OCI-LY1 (cell line): Measurements from ENCODE around the gene ATG9B.

Experiments used
- H2AFZ ChIP-seq: fragments of 200-600 bp; sonication (generic), shearing (Covaris generic); 2 replicates; pipeline ENCODE4 v1.6.0; 2014; ENCODE audit warnings: antibody characterized with exemption, mild to moderate bottlenecking, low read length
- H3F3A ChIP-seq: fragments of 200-600 bp; sonication (generic), shearing (Covaris generic); 2 replicates; pipeline ENCODE4 v1.6.0; 2014; ENCODE audit warnings: mild to moderate bottlenecking, antibody characterized with exemption, low read length, moderate library complexity; ENCODE audit not compliant: insufficient read depth
- H3K27ac ChIP-seq: fragments of 200-600 bp; sonication (generic); 2 replicates; pipeline ENCODE4 v1.5.1; 2014; ENCODE audit warnings: low read length, mixed run types, mild to moderate bottlenecking, low read depth; ENCODE audit not compliant: poor library complexity, severe bottlenecking
- H3K27me3 ChIP-seq: fragments of 200-600 bp; sonication (generic); 2 replicates; pipeline ENCODE4 v1.6.0; 2014; ENCODE audit warnings: antibody characterized with exemption, mild to moderate bottlenecking, low read length, moderate library complexity; ENCODE audit not compliant: insufficient read depth
- H3K36me3 ChIP-seq: fragments of 200-600 bp; sonication (generic); 2 replicates; pipeline ENCODE4 v1.6.1; 2014; ENCODE audit warnings: mild to moderate bottlenecking, antibody characterized with exemption, low read length, moderate library complexity, mixed read lengths; ENCODE audit not compliant: insufficient read depth
- H3K4me1 ChIP-seq: fragments of 200-600 bp; sonication (generic); 2 replicates; pipeline ENCODE4 v1.5.1; 2014; ENCODE audit warnings: mild to moderate bottlenecking, low read length, moderate library complexity; ENCODE audit not compliant: insufficient read depth, severe bottlenecking
- H3K4me2 ChIP-seq: fragments of 200-600 bp; sonication (generic), shearing (Covaris generic); 2 replicates; pipeline ENCODE4 v1.6.1; 2014; ENCODE audit warnings: low read length
- H3K4me3 ChIP-seq: fragments of 200-600 bp; sonication (generic); 2 replicates; pipeline ENCODE4 v1.5.1; 2014; ENCODE audit warnings: low read length, low read depth, mild to moderate bottlenecking, mixed read lengths; ENCODE audit not compliant: poor library complexity, severe bottlenecking
- H3K79me2 ChIP-seq: fragments of 200-600 bp; shearing (Covaris generic); 2 replicates; pipeline ENCODE4 v1.6.1; 2016; ENCODE audit warnings: mixed run types, low read length, mixed read lengths; ENCODE audit not compliant: insufficient read depth
- H3K9ac ChIP-seq: fragments of 200-600 bp; sonication (generic), shearing (Covaris generic); 2 replicates; pipeline ENCODE4 v1.6.1; 2014; ENCODE audit warnings: mild to moderate bottlenecking, low read length, mixed read lengths
- H3K9me2 ChIP-seq: fragments of 200-600 bp; sonication (generic), shearing (Covaris generic); 2 replicates; pipeline ENCODE4 v1.6.1; 2014; ENCODE audit warnings: low read depth, mild to moderate bottlenecking, low read length, mixed read lengths
- H3K9me3 ChIP-seq: fragments of 200-600 bp; shearing (Covaris generic); 2 replicates; pipeline ENCODE4 v1.6.1; 2014; ENCODE audit warnings: low read length, mixed read lengths
- H4K20me1 ChIP-seq: fragments of 200-600 bp; sonication (generic), shearing (Covaris generic); 2 replicates; pipeline ENCODE4 v1.6.0; 2016; ENCODE audit warnings: mild to moderate bottlenecking, low read length; ENCODE audit not compliant: insufficient read depth
- EZH2 ChIP-seq: fragments of 200-600 bp; sonication (generic), shearing (Covaris generic); IDR thresholded peaks from 2 replicates; pipeline ENCODE4 v1.8.0; 2017; ENCODE audit warnings: borderline replicate concordance, mixed run types, mild to moderate bottlenecking, antibody characterized with exemption, low read length, moderate library complexity, mixed read lengths
- TF ChIP-seq, protein P1 (sequence below): fragments of 200-600 bp; sonication (generic), shearing (Covaris generic); IDR thresholded peaks from 2 replicates; pipeline ENCODE4 v1.5.1; 2017; ENCODE audit warnings: mild to moderate bottlenecking, antibody characterized with exemption, low read length, moderate library complexity, mixed read lengths

The ATG9B gene

DNA sequence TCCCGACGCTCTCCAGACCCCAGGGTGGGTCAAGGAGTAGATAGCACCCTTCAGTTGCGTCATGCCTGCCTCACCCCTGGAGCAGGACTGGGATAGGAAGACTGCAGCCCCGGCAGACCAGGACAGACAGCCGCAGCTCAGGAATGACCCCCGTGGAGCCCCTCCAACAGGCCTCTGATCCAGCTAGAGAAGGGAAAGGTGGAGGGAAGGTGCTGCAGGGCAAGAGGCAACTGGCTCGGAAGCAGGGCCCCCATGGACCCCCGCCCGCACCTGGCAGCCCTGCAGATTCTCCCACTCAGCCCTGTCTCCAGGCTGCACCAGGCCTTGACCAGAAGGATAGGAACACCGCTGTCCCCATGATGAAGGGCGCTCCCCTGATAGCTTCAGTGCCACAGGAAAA, 53.9 kb downstream of the ATG9B start:
- Histone ChIP-seq H4K20me1 (no peaks in the 10 kb centered on the region), H3K4me2 (no peak overlapping the region), H3K4me1 (peaks cover 23% of the 10 kb centered on the region)

DNA sequence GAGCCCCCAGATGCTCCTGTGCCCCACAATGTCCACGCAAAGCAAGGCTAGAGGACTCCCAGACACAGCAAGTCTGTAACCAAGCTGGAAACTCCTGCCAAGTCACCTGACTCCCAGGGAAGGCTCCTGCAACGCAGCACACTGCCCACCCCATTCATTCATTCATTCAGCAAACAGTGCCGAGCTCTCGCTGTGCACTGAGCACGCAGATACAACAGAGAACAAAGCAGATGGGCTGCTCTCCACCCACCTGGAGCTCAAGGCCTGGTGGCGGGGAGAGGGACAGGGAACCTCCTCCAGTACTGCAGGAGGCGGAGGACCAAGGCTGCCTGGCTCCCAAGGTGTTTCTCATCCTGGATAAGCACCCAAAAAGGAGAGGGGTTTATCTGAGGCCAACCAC, 54.8 kb downstream of the ATG9B start:
- Histone ChIP-seq H3K9me3 (no peaks in the 10 kb centered on the region), H3K4me3 (no peak overlapping the region), H2AFZ (no peak overlapping the region), H4K20me1 (no peaks in the 10 kb centered on the region), H3K79me2 (no peaks in the 10 kb centered on the region), H3K9me2 (no peaks in the 10 kb centered on the region), H3K9ac (no peak overlapping the region), H3K36me3 (no peaks in the 10 kb centered on the region), H3F3A (no peaks in the 10 kb centered on the region), H3K27ac (no peak overlapping the region), H3K27me3 (no peaks in the 10 kb centered on the region), H3K4me2 (no peak overlapping the region), H3K4me1 (peaks cover 15% of the 10 kb centered on the region)
- TF ChIP-seq EZH2: no peak
- TF ChIP-seq, protein P1, sequence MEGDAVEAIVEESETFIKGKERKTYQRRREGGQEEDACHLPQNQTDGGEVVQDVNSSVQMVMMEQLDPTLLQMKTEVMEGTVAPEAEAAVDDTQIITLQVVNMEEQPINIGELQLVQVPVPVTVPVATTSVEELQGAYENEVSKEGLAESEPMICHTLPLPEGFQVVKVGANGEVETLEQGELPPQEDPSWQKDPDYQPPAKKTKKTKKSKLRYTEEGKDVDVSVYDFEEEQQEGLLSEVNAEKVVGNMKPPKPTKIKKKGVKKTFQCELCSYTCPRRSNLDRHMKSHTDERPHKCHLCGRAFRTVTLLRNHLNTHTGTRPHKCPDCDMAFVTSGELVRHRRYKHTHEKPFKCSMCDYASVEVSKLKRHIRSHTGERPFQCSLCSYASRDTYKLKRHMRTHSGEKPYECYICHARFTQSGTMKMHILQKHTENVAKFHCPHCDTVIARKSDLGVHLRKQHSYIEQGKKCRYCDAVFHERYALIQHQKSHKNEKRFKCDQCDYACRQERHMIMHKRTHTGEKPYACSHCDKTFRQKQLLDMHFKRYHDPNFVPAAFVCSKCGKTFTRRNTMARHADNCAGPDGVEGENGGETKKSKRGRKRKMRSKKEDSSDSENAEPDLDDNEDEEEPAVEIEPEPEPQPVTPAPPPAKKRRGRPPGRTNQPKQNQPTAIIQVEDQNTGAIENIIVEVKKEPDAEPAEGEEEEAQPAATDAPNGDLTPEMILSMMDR: no peak

More for the DNA sequence above, 53.9 kb downstream of the ATG9B start:
- Histone ChIP-seq H3K27me3 (no peaks in the 10 kb centered on the region), H3K9me2 (no peaks in the 10 kb centered on the region), H3K79me2 (no peaks in the 10 kb centered on the region), H3K36me3 (no peaks in the 10 kb centered on the region), H3K27ac (no peak overlapping the region), H3K9ac (no peak overlapping the region), H2AFZ (no peak overlapping the region), H3K4me3 (no peak overlapping the region), H3K9me3 (no peaks in the 10 kb centered on the region), H3F3A (no peaks in the 10 kb centered on the region)
- TF ChIP-seq, protein P1: no peak
- no peak for TF ChIP-seq EZH2

DNA sequence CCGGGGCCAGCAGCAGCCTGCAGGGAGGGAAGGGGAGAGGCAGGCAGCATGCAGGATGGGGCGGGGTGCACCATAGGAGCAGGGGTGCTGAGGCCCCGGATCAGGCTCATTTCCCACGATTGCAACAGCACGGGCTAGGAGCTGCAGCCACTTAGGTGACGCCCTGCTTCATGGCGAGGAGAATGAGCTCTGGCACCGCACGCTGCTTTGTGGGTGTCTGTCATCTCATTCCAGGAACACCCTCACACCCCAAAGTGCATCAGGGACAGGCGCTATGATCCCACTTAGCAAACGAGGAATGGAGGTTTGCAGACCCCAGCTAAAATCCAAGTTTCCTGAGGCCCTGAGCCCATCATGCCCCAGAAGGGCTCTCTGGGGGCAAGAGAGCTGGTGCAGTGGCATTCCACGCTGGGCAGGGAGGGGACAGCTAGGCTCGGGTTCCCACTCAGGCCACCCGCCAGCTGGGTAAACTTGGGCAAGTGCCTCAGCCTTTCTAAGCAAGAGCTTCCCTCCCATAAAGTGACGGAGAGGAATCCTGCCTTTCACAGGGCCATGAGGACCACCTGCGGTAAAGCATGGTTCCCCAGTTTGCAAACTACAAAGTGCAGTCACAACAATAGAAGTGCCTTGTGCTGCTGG, 55.4 kb downstream of the ATG9B start:
- Histone ChIP-seq H3K9me2 (no peaks in the 10 kb centered on the region), H3K9ac (no peak overlapping the region), H3K4me1 (peaks cover 9% of the 10 kb centered on the region), H3K4me3 (no peak overlapping the region), H2AFZ (no peak overlapping the region), H3K27me3 (no peaks in the 10 kb centered on the region), H3K4me2 (no peak overlapping the region), H3K36me3 (no peaks in the 10 kb centered on the region), H4K20me1 (no peaks in the 10 kb centered on the region), H3F3A (no peaks in the 10 kb centered on the region), H3K79me2 (no peaks in the 10 kb centered on the region), H3K27ac (no peak overlapping the region), H3K9me3 (no peaks in the 10 kb centered on the region)
- TF ChIP-seq, protein P1: no peak
- TF ChIP-seq EZH2: no peak
